Kidney (tissue), 14 donors: ENCODE measurements around the gene RCN2. TPM values are rescaled to one million over a fixed set of nuclear protein-coding genes. Genes with fewer than 3 reads are reported as not detected.
"Not testable (repeated sequence)": the region's sequence is repeated elsewhere in the genome, so short reads cannot be mapped to it uniquely, and the experiment has no call there.

Source experiments
- DNase-seq, 5 donors: peaks; one replicate each; pipeline ENCODE4 v3.0.0-alpha.2; 2013 to 2020
- FAIRE-seq: peaks from 2 replicates; lab custom pipeline; 2012; peaks lifted over from hg19 to GRCh38; lab: Jason Lieb, UNC
- H3K27ac ChIP-seq, 2 donors: one replicate each; pipeline ENCODE4 v1.7.0; 2013; ENCODE audit warnings: low read depth in 2 of 2, low read length in 2 of 2, inconsistent platforms in 1 of 2
- H3K27me3 ChIP-seq: one replicate; pipeline ENCODE4 v1.7.1; 2013; ENCODE audit warnings: low read length, inconsistent platforms; ENCODE audit not compliant: control insufficient read depth, insufficient read depth
- H3K36me3 ChIP-seq, 3 donors: one replicate each; pipeline versions ENCODE4 v1.7.0 to v1.7.1; 2013; ENCODE audit warnings: low read length in 3 of 3, control low read depth in 1 of 3, inconsistent platforms in 1 of 3; ENCODE audit not compliant: insufficient read depth in 3 of 3, control insufficient read depth in 2 of 3
- H3K4me1 ChIP-seq, 3 donors: one replicate each; pipeline versions ENCODE4 v1.7.0 to v1.7.1; 2013; ENCODE audit warnings: low read length in 3 of 3, inconsistent platforms in 1 of 3, low read depth in 1 of 3; ENCODE audit not compliant: control insufficient read depth in 2 of 3, insufficient read depth in 2 of 3
- H3K4me3 ChIP-seq, 3 donors: one replicate each; pipeline versions ENCODE4 v1.7.0 to v1.8.1; 2013; ENCODE audit warnings: low read length in 3 of 3, control low read depth in 1 of 3, inconsistent platforms in 1 of 3
- H3K9ac ChIP-seq, 3 donors: one replicate each; pipeline versions ENCODE4 v1.7.0 to v1.7.1; 2013; ENCODE audit warnings: low read length in 3 of 3, control low read depth in 1 of 3, inconsistent platforms in 1 of 3
- H3K9me3 ChIP-seq, 3 donors: one replicate each; pipeline versions ENCODE4 v1.7.0 to v1.7.1; 2013; ENCODE audit warnings: low read length in 3 of 3, control low read depth in 1 of 3, inconsistent platforms in 1 of 3; ENCODE audit not compliant: control insufficient read depth in 2 of 3, insufficient read depth in 1 of 3
- intact Hi-C: fragments of 100-400 bp; cut with DNase I; formaldehyde crosslinking; loops from one replicate; pipeline ENCODE4 v1.11.1; 2022
- polyA plus RNA-seq: library from polyadenylated mRNA; stranded (reverse); fragments of 350-450 nt; fragmentation: Illumina TruSeq; extraction: RNeasy Lipid Tissue Mini Kit (QIAGEN cat#74804); gene quantifications from one replicate; pipeline ENCODE4 v1.2.3, GENCODE V29; 2014; ENCODE audit warnings: low read depth, low replicate concordance; ENCODE audit not compliant: insufficient read depth
- total RNA-seq: library from RNA; stranded (reverse); fragmentation: NEBNext Ultra II Directional; extraction: Animal tissue kit (Norgen Biotek cat#: 25700); gene quantifications from one replicate; pipeline ENCODE4 v1.2.1, GENCODE V29; 2021
- TF ChIP-seq, protein P1 (sequence below): IDR thresholded peaks from 3 replicates; pipeline ENCODE4 v1.5.1; 2012; ENCODE audit warnings: mild to moderate bottlenecking, moderate library complexity, borderline replicate concordance; ENCODE audit not compliant: insufficient read depth; ENCODE audit errors: extremely low read depth
- donor health status: control.
- donor health status: control.
- donor health status: control.
- donor health status: control.
- donor health status: control.
- donor health status: DM: yes; HTN: yes; CAD: no.
- donor health status: Normal renal cell carcinoma (clear cell type).

RCN2 gene
- total and polyA plus RNA-seq, 2 donors from 2014 or later: 40.0 to 44.5 TPM

DNA sequence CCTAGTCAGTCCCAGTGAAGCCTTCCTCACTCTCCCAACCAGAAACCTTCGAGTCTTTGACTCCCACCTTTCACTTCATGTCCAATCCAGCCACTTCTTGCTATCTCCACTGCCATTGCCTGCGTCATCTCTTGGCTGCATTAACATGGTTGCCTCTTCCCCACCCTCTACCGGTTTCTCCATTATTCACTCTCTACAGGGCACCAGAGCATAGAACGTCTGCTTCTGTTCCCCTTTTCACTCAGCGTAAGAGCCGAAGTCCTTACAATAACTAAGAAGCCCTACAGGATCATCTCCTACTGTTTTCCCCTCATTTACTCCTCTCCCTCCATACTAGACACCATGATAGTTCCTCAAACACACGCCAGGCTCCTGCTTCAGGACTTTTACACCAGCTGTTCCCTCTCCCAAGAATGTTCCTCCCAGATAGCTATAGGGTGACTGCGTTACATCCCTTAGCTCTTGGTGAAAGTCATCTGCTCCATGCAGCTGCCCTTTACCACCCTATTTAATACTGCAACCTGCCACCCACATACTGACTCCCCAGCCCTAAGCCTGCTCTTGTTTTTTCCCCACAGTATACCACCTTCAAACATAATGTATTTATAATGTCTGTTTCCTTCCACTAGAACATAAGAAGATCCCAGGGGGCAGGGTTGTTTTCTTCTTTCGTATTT is 30.9 kb downstream of the RCN2 start:
- DNase-seq (no peak), FAIRE-seq (no peak)
- Histone ChIP-seq H3K4me3 (no peak overlapping the region), H3K27me3 (no peaks in the 10 kb centered on the region), H3K9ac (no peak overlapping the region), H3K36me3 (no peaks in the 10 kb centered on the region), H3K4me1 (peaks cover 0 to 4% (median 2%) of the 10 kb centered on the region in 3 donors), H3K27ac (no peak overlapping the region), H3K9me3 (no peaks in the 10 kb centered on the region)
- intact Hi-C loops: no loop called here
- TF ChIP-seq, protein P1, sequence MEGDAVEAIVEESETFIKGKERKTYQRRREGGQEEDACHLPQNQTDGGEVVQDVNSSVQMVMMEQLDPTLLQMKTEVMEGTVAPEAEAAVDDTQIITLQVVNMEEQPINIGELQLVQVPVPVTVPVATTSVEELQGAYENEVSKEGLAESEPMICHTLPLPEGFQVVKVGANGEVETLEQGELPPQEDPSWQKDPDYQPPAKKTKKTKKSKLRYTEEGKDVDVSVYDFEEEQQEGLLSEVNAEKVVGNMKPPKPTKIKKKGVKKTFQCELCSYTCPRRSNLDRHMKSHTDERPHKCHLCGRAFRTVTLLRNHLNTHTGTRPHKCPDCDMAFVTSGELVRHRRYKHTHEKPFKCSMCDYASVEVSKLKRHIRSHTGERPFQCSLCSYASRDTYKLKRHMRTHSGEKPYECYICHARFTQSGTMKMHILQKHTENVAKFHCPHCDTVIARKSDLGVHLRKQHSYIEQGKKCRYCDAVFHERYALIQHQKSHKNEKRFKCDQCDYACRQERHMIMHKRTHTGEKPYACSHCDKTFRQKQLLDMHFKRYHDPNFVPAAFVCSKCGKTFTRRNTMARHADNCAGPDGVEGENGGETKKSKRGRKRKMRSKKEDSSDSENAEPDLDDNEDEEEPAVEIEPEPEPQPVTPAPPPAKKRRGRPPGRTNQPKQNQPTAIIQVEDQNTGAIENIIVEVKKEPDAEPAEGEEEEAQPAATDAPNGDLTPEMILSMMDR: no peak

DNA sequence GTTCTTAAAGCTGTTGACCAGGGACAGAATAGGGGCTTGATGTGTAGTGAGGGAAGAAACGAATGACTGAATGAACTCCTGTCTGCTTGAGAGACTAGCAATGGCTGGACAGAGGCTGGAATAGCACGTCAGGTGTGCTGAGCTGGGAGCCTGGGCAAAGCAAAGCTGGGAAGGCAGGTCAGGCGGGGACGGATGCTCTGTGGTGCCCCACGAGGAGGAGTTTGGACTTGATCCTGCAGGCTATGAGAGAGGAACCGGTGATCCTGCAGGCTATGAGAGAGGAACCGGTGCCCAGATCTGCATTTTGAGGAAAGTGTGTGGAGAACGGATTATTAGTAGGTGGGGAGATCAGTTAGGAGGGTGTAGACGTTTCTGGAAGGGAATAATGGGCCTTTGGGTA is 32.0 kb downstream of the RCN2 start:
- FAIRE-seq: no peak
- DNase-seq: peak in 3 of 5 donors; percentile 24 to 37 (median 30)
- Histone ChIP-seq H3K27me3 (no peaks in the 10 kb centered on the region), H3K4me3 (no peak overlapping the region), H3K27ac (no peak overlapping the region), H3K9me3 (no peaks in the 10 kb centered on the region), H3K4me1 (peaks cover 0 to 4% (median 2%) of the 10 kb centered on the region in 3 donors), H3K36me3 (no peaks in the 10 kb centered on the region), H3K9ac (no peak overlapping the region)
- TF ChIP-seq, protein P1: no peak
- intact Hi-C loops: no loop called here

DNA sequence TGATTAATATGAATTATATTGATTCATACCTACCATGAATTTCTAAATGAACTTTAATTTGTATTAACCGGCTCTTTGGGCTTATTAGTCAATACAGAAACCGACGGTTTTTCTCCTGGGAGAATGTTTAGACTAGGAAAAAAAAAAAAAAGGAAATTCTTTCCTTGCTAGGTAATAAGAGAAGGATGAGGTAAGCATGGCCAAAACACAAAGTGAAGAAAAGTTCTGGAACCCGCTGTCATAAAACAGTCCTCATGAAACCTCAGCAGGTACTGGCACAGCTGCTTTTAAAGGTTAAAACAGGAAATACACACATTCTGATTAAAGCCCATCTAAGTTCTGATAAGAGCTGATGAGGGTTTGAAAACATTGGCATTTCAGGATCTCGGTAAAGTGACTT is 32.6 kb downstream of the RCN2 start:
- intact Hi-C loops: no loop called here
- Histone ChIP-seq H3K4me3 (no peak overlapping the region), H3K36me3 (no peaks in the 10 kb centered on the region), H3K4me1 (peaks cover 0 to 4% (median 2%) of the 10 kb centered on the region in 3 donors), H3K27me3 (no peaks in the 10 kb centered on the region), H3K9ac (no peak overlapping the region), H3K9me3 (no peaks in the 10 kb centered on the region), H3K27ac (no peak overlapping the region)
- DNase-seq (peak in 2 of 5 donors; percentile 34 to 54), FAIRE-seq (no peak)
- TF ChIP-seq, protein P1: no peak

DNA sequence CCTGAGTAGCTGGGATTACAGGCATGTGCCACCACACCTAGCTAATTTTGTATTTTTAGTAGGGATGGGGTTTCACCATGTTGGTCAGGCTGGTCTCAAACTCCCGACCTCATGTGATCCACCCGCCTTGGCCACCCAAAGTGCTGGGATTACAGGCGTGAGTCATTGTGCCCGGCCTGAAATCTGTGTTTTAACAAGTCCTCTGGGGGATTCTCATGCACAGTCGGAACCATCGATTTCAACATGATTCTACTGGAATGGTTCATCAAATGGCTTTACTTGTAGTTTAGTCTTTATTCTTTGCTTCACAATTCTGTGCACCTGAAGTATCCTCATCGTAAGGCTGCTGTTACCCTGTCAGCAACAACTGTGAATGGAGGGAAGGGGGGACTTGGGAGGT is 34.5 kb downstream of the RCN2 start:
- DNase-seq, H3K27me3 ChIP-seq, H3K4me1 ChIP-seq, H3K4me3 ChIP-seq, intact Hi-C loops, H3K9me3 ChIP-seq, H3K36me3 ChIP-seq, H3K9ac ChIP-seq, FAIRE-seq, H3K27ac ChIP-seq: not testable (repeated sequence)
